Omental fat pad (tissue), 4 donors: Measurements from ENCODE around the gene BACH2. TPM values are rescaled to one million over a fixed set of nuclear protein-coding genes. Genes with fewer than 3 reads are reported as not detected.

ENCODE experiments used
- ATAC-seq: fragments of 150-250 bp; one replicate; pipeline ENCODE4 v1.9.1; 2016; ENCODE audit warnings: mild to moderate bottlenecking, moderate library complexity; ENCODE audit not compliant: low FRiP score
- DNase-seq: peaks from one replicate; pipeline ENCODE4 v3.0.0-alpha.2; 2019; ENCODE audit warnings: low spot score
- CTCF ChIP-seq, 3 donors: fragments of 450-650 bp; IDR thresholded peaks; one replicate each; pipeline ENCODE4 v1.5.1; 2016 to 2017; ENCODE audit warnings: antibody characterized with exemption in 3 of 3, mild to moderate bottlenecking in 3 of 3, moderate library complexity in 2 of 3
- total RNA-seq, 4 donors: library from RNA; depleted of rRNA; stranded (reverse); fragments of >200 nt; gene quantifications; one replicate each; pipeline ENCODE4 v1.1.0, GENCODE V29; 2016

Gene BACH2
- total RNA-seq, 4 donors from 2014 or later = 4.0 to 9.4 (median 7.0) TPM

- no peak for DNase-seq
Measured at GRCh38 chr6:90025523-90026061, 271.1 kb downstream of the BACH2 start.

DNA sequence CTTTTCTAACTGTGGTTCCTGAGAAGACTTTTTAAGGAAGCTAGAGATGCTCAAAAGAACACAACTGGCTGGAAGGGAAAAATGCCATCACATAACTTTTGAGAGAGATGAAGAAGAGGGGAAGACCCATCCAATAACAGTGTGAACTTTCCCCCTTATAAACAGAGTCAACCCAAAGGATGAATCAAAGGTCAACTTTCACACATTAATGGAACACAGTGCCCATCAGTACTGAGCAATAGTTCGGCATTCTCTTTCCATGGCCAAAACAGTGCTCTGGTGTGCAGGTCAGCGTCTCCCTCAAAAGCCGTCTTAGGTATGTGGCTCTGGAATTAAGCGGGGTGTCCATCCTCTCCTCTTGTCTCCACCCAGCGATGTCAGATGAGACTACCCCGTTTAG lies 272.0 kb downstream of the BACH2 start:
- no peak for DNase-seq
- no peak for ATAC-seq
- no peak for TF ChIP-seq CTCF (IDR thresholded peaks at IDR 0.05)

More at GRCh38 chr6:90025523-90026061, 271.1 kb downstream of the BACH2 start:
- peak; percentile 97 for ATAC-seq
- TF ChIP-seq CTCF (IDR thresholded peaks at IDR 0.05) = no peak

GRCh38 chr6:90021711-90022110 lies 274.9 kb downstream of the BACH2 start:
- ATAC-seq = no peak
- TF ChIP-seq CTCF (IDR thresholded peaks at IDR 0.05) = no peak

DNA sequence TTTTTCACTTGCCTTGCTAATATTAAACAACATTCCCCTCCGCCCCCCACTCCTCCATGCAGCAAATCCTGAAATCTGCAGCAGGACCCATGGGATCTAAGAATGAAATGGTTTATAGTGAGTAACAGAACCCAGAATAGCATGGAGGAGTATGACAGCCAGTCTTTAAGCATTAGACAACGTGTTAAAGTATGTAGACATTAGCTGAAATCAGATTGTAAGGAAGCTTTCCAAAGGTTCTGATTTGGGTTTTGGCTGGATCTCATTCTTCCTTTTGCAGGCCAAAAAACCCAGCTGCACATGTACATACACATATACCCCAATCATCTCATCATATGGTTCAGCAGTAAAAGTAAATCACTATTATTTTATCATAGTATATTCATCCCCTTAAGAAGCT lies 275.9 kb downstream of the BACH2 start:
- no peak for TF ChIP-seq CTCF (IDR thresholded peaks at IDR 0.05)
- ATAC-seq = no peak
- no peak for DNase-seq

More at GRCh38 chr6:90021711-90022110, 274.9 kb downstream of the BACH2 start:
- DNase-seq = no peak

DNA sequence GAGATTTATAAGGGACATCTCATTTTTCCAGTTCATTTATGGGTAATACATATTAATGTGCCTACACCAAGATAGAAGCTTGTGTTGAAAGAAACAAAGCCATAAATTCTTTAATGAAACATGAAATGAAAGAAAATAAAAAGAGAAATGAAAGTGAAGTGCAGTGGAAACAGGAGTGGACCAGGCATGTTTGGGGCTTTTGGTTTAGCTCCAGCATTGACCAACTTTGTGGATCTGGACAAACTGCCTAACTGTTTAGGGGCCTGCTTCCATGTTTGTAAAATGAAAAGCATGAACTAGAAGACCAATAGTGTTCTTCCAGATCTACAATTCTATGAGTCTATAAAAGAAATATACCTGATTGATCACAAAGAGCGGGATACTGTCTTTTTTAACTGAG lies 277.4 kb downstream of the BACH2 start:
- DNase-seq = no peak
- TF ChIP-seq CTCF (IDR thresholded peaks at IDR 0.05) = no peak
- ATAC-seq = no peak

GRCh38 chr6:90015883-90016282 lies 280.8 kb downstream of the BACH2 start:
- DNase-seq = no peak

More at GRCh38 chr6:90015883-90016282, 280.8 kb downstream of the BACH2 start:
- no peak for TF ChIP-seq CTCF (IDR thresholded peaks at IDR 0.05)
- no peak for ATAC-seq
